HepG2 (cell line): Measurements from ENCODE around the gene CSNK2B. TPM values are rescaled to one million over a fixed set of nuclear protein-coding genes. Genes with fewer than 3 reads are reported as not detected.

Source experiments
- AGO2 ChIP-seq: fragments of 200-400 bp; formaldehyde crosslinking; optimal IDR thresholded peaks from 2 replicates; pipeline ENCODE3; 2017; ENCODE audit warnings: mild to moderate bottlenecking, low read depth, low read length, moderate library complexity
- CCDC6 ChIP-seq: sonication (generic); formaldehyde crosslinking; IDR thresholded peaks from 2 replicates; pipeline ENCODE4 v1.8.1; 2022; ENCODE audit warnings: mild to moderate bottlenecking, missing genetic modification reagents, moderate library complexity
- CHCHD3 ChIP-seq: sonication (generic); formaldehyde crosslinking; IDR thresholded peaks from 2 replicates; pipeline ENCODE4 v1.8.0; 2022; ENCODE audit warnings: mild to moderate bottlenecking, missing genetic modification reagents, moderate library complexity
- HNF4A ChIP-seq: sonication (generic); formaldehyde crosslinking; IDR thresholded peaks from 2 replicates; pipeline ENCODE4 v1.4.0; 2020; ENCODE audit warnings: missing genetic modification reagents
- HNRNPLL ChIP-seq: fragments of 200-400 bp; formaldehyde crosslinking; IDR thresholded peaks from 2 replicates; pipeline ENCODE4 v1.6.1; 2017; ENCODE audit warnings: mild to moderate bottlenecking, low read depth, low read length; ENCODE audit not compliant: poor library complexity, severe bottlenecking
- MAFK ChIP-seq, 2 experiments: IDR thresholded peaks in 1 of 2; conservative IDR thresholded peaks in 1 of 2; 2 replicates each; pipeline ENCODE4 v1.6.1; 2011; ENCODE audit warnings: improper control_type of control experiment in 2 of 2, low read length in 2 of 2
- NBN ChIP-seq: fragments of 450-650 bp; conservative IDR thresholded peaks from 2 replicates; pipeline ENCODE4 v1.6.1; 2017
- NCOA1 ChIP-seq: sonication (generic); formaldehyde crosslinking; IDR thresholded peaks from 2 replicates; pipeline ENCODE4 v1.9.0; 2021; ENCODE audit warnings: missing genetic modification reagents
- POLR2A ChIP-seq, 2 experiments: IDR thresholded peaks; 2 replicates each; pipeline ENCODE4 v1.6.1; 2011; ENCODE audit warnings: low read depth in 2 of 2, low read length in 2 of 2, mild to moderate bottlenecking in 1 of 2, moderate library complexity in 1 of 2; ENCODE audit not compliant: insufficient read depth in 1 of 2
- REXO4 ChIP-seq: sonication (generic); formaldehyde crosslinking; IDR thresholded peaks from 2 replicates; pipeline ENCODE4 v1.8.0; 2022; ENCODE audit warnings: missing genetic modification reagents, mild to moderate bottlenecking, borderline replicate concordance
- THYN1 ChIP-seq: sonication (generic); formaldehyde crosslinking; IDR thresholded peaks from 2 replicates; pipeline ENCODE4 v1.8.1; 2023; ENCODE audit warnings: low read depth, mild to moderate bottlenecking, moderate library complexity, missing genetic modification reagents, borderline replicate concordance
- ZBTB21 ChIP-seq: sonication (generic); formaldehyde crosslinking; IDR thresholded peaks from 2 replicates; pipeline ENCODE4 v1.4.0; 2020; ENCODE audit warnings: missing genetic modification reagents
- ZNF160 ChIP-seq: sonication (generic); formaldehyde crosslinking; IDR thresholded peaks from 2 replicates; pipeline ENCODE4 v1.8.0; 2022; ENCODE audit warnings: mild to moderate bottlenecking, inconsistent platforms, missing genetic modification reagents
- ZNF546 ChIP-seq: sonication (generic); formaldehyde crosslinking; conservative IDR thresholded peaks from 2 replicates; pipeline ENCODE4 v1.8.1; 2023; ENCODE audit warnings: mild to moderate bottlenecking, missing genetic modification reagents
- ZNF567 ChIP-seq: sonication (generic); formaldehyde crosslinking; IDR thresholded peaks from 2 replicates; pipeline ENCODE4 v1.8.1; 2023; ENCODE audit warnings: mild to moderate bottlenecking, missing genetic modification reagents, borderline replicate concordance
- ZNF607 ChIP-seq: sonication (generic); formaldehyde crosslinking; IDR thresholded peaks from 2 replicates; pipeline ENCODE4 v1.5.1; 2020; ENCODE audit warnings: missing genetic modification reagents, mild to moderate bottlenecking, borderline replicate concordance
- ZNF766 ChIP-seq: sonication (generic); formaldehyde crosslinking; IDR thresholded peaks from 2 replicates; pipeline ENCODE4 v1.5.0; 2020; ENCODE audit warnings: missing genetic modification reagents, borderline replicate concordance
- ZNF777 ChIP-seq: sonication (generic); formaldehyde crosslinking; IDR thresholded peaks from 2 replicates; pipeline ENCODE4 v1.4.0; 2020; ENCODE audit warnings: missing genetic modification reagents
- polyA plus RNA-seq, 8 experiments: library from polyadenylated mRNA; depleted of rRNA in 3 of 8; stranded (reverse) in 7 of 8; unstranded in 1 of 8; fragments of >200 nt; fragmentation: Illumina TruSeq in 4 of 8; extraction: Trizol in 4 of 8; gene quantifications; 2 replicates each; pipeline versions ENCODE4 v1.2.1 to v1.2.3, GENCODE V29; 2011 to 2016; ENCODE audit warnings: low read depth in 4 of 8, missing spikeins in 1 of 8, mixed read lengths in 1 of 8; ENCODE audit not compliant: insufficient read depth in 1 of 8
- total RNA-seq, 5 experiments: library from RNA; depleted of rRNA; stranded (reverse); fragments of >200 nt; fragmentation: Illumina TruSeq; extraction: Trizol; gene quantifications; 2 replicates each; pipeline ENCODE4 v1.2.3, GENCODE V29; 2016; ENCODE audit warnings: low read depth in 1 of 5
- TF ChIP-seq, protein P1 (sequence below): sonication (generic); formaldehyde crosslinking; IDR thresholded peaks from 2 replicates; pipeline ENCODE4 v1.4.0; 2020; ENCODE audit warnings: missing genetic modification reagents
- TF ChIP-seq, protein P2 (sequence below): sonication (generic); formaldehyde crosslinking; IDR thresholded peaks from 2 replicates; pipeline ENCODE4 v1.4.0; 2020; ENCODE audit warnings: missing genetic modification reagents, borderline replicate concordance
- TF ChIP-seq, protein P3 (sequence below): sonication (generic); formaldehyde crosslinking; IDR thresholded peaks from 2 replicates; pipeline ENCODE4 v1.4.0; 2020; ENCODE audit warnings: mild to moderate bottlenecking, missing genetic modification reagents
- TF ChIP-seq, protein P4 (sequence below): sonication (generic); formaldehyde crosslinking; IDR thresholded peaks from 2 replicates; pipeline ENCODE4 v1.4.0; 2020; ENCODE audit warnings: missing genetic modification reagents

CSNK2B gene
- total and polyA plus RNA-seq, 2 of the 13 experiments (the other 11 are each of a cell fraction or from before 2014, with no cell fraction given): 111 to 296 TPM

DNA sequence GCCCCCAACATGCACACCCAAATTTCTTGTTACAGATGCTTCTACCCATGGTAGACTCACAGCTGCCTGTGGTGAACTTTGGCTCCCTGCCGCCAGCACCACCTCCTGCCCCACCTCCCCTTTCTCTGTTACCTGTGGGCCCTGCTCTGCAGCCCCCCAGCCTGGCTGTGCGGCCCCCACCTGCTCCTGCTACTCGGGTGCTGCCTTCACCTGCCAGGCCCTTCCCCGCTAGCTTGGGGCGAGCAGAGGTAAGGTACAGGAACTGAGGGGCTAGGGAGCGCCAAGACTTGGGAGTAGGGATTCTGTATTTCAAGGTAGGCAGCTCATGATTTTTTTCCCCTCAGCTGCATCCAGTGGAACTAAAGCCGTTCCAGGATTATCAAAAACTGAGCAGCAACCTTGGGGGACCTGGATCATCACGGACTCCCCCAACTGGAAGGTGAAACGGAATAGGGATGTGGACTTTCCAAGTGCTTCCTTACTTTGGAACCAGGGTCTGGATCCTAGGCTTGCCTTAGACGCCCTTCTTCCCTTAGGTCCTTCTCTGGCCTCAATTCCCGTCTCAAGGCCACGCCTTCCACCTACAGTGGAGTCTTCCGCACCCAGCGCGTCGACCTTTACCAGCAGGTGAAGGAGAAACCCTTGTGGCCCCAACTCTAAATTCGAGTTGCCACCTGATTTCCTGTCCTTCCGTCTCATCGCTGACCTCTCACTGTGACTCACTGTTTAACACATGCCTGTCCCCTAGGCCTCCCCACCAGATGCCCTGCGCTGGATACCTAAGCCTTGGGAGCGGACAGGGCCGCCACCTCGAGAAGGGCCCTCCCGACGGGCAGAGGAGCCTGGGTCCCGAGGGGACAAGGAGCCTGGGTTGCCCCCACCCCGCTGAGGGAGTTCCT, 28.9 kb upstream of the CSNK2B start (continued):
- TF ChIP-seq, protein P1, sequence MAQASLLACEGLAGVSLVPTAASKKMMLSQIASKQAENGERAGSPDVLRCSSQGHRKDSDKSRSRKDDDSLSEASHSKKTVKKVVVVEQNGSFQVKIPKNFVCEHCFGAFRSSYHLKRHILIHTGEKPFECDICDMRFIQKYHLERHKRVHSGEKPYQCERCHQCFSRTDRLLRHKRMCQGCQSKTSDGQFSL: no peak
- no peak for TF ChIP-seq ZNF607
- no peak for TF ChIP-seq ZNF160 (CRISPR knock-in tag)
- no peak for TF ChIP-seq NBN
- TF ChIP-seq ZBTB21 (CRISPR knock-in tag): no peak
- TF ChIP-seq HNRNPLL: peak; percentile 18
- TF ChIP-seq CHCHD3: no peak
- no peak for TF ChIP-seq ZNF546 (CRISPR knock-in tag)
- TF ChIP-seq, protein P2, sequence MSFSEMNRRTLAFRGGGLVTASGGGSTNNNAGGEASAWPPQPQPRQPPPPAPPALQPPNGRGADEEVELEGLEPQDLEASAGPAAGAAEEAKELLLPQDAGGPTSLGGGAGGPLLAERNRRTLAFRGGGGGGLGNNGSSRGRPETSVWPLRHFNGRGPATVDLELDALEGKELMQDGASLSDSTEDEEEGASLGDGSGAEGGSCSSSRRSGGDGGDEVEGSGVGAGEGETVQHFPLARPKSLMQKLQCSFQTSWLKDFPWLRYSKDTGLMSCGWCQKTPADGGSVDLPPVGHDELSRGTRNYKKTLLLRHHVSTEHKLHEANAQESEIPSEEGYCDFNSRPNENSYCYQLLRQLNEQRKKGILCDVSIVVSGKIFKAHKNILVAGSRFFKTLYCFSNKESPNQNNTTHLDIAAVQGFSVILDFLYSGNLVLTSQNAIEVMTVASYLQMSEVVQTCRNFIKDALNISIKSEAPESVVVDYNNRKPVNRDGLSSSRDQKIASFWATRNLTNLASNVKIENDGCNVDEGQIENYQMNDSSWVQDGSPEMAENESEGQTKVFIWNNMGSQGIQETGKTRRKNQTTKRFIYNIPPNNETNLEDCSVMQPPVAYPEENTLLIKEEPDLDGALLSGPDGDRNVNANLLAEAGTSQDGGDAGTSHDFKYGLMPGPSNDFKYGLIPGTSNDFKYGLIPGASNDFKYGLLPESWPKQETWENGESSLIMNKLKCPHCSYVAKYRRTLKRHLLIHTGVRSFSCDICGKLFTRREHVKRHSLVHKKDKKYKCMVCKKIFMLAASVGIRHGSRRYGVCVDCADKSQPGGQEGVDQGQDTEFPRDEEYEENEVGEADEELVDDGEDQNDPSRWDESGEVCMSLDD (CRISPR knock-in tag): no peak
- 0 out of 2 replicates have a peak, but pooled peaks have one; percentile 9 for TF ChIP-seq HNF4A (CRISPR knock-in tag)
- TF ChIP-seq ZNF766 (CRISPR knock-in tag): no peak
- TF ChIP-seq ZNF567: no peak
- TF ChIP-seq, protein P3, sequence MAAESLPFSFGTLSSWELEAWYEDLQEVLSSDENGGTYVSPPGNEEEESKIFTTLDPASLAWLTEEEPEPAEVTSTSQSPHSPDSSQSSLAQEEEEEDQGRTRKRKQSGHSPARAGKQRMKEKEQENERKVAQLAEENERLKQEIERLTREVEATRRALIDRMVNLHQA: no peak
- no peak for TF ChIP-seq CCDC6 (CRISPR knock-in tag)
- TF ChIP-seq THYN1 (CRISPR knock-in tag): no peak
- TF ChIP-seq ZNF777 (CRISPR knock-in tag): no peak
- TF ChIP-seq POLR2A (IDR thresholded peaks at IDR 0.05; ENCODE audit: insufficient read depth in 1 of 2, low read depth in 2 of 2, low read length in 2 of 2): peak in 1 of 2 experiments; percentile 55; a peak in 1 of 4 replicates
- no peak for TF ChIP-seq NCOA1 (CRISPR knock-in tag)
- TF ChIP-seq, protein P4, sequence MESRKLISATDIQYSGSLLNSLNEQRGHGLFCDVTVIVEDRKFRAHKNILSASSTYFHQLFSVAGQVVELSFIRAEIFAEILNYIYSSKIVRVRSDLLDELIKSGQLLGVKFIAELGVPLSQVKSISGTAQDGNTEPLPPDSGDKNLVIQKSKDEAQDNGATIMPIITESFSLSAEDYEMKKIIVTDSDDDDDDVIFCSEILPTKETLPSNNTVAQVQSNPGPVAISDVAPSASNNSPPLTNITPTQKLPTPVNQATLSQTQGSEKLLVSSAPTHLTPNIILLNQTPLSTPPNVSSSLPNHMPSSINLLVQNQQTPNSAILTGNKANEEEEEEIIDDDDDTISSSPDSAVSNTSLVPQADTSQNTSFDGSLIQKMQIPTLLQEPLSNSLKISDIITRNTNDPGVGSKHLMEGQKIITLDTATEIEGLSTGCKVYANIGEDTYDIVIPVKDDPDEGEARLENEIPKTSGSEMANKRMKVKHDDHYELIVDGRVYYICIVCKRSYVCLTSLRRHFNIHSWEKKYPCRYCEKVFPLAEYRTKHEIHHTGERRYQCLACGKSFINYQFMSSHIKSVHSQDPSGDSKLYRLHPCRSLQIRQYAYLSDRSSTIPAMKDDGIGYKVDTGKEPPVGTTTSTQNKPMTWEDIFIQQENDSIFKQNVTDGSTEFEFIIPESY (CRISPR knock-in tag): no peak
- peak; percentile 80 for TF ChIP-seq AGO2
- no peak for TF ChIP-seq REXO4 (CRISPR knock-in tag)
- TF ChIP-seq MAFK (conservative IDR thresholded peaks at IDR 0.05 in 1 of 2, IDR thresholded peaks at IDR 0.05 in 1 of 2; ENCODE audit: low read length in 2 of 2): no peak
